Fibroblast of villous mesenchyme (primary cell): ENCODE results near the gene ADIG. TPM values are rescaled to one million over a fixed set of nuclear protein-coding genes. Genes with fewer than 3 reads are reported as not detected.
A peak's percentile ranks its signal among the peaks of the same experiment; 100 is the strongest.

Experiments used
- DNase-seq: peaks from one replicate; pipeline ENCODE4 v3.0.0-alpha.2; 2010; ENCODE audit warnings: low read depth
- H3K4me3 ChIP-seq: 2 replicates; pipeline ENCODE4 v1.5.1; 2011; ENCODE audit warnings: low read depth, mild to moderate bottlenecking, low read length
- CTCF ChIP-seq: IDR thresholded peaks from 2 replicates; pipeline ENCODE4 v1.5.1; 2012; ENCODE audit warnings: low read depth, mild to moderate bottlenecking, low read length; ENCODE audit not compliant: insufficient read depth
- total RNA-seq: library from RNA; depleted of rRNA; stranded (reverse); fragments of >200 nt; gene quantifications from 2 replicates; pipeline ENCODE4 v1.2.3, GENCODE V29; 2012

The ADIG gene
- total RNA-seq, 1 donor, result not detected

- DNase-seq, result no peak
- peak; percentile 12 for TF ChIP-seq CTCF
- H3K4me3 ChIP-seq, result no peak within 1 kb of the TSS
These were observed 20.5 kb downstream of the ADIG start, which contains the start of gene ARHGAP40 for GRCh38 chr20:38601216-38602184. Gene ARHGAP40 (plus strand): TSS chr20:38601809.

- no peak for DNase-seq
- no peak for TF ChIP-seq CTCF
- H3K4me3 ChIP-seq, result no peak overlapping the region
These were observed 21.2 kb downstream of the ADIG start for GRCh38 chr20:38602185-38602581.

DNA sequence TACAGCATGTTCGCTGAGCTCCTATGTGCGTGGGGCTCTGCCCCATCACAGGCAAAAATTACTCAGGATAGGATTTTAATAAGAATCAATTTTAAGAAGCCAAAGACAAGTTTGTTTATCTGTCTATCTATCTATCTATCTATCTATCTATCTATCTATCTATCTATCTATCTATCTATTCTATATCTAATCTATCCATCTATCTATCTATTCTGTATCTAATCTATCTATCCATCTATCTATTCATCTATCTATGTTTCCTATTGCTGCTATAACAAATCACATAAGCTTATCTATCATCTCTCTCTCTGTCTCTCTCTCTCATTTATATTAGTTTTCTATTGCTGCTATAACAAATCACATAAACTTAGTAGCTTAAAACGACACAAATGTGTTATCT lies 22.3 kb downstream of the ADIG start:
- DNase-seq, result no peak
- H3K4me3 ChIP-seq, result no peak overlapping the region
- TF ChIP-seq CTCF, result no peak

DNA sequence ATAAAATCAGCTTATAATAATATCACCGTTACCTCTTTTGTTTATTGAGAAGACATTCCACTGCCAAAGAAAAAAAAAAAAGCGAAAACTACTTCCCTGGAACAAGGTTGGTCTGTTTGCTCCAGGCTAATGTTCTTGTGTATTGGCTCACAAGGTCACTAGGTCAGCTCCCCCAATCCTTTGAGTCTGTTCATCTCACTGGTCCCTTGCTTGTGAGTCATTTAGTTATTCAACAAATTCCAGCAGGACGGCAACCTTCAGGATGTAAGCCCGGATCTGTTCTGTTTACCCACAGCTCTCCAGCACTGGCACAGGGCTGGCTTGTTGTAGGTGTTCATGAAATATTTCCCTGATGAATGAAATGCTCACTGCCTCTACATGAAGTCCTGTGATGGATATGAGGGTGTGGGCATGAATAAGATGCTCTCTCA lies 23.9 kb downstream of the ADIG start:
- H3K4me3 ChIP-seq, result no peak overlapping the region
- peak; percentile 11 for DNase-seq
- no peak for TF ChIP-seq CTCF

DNA sequence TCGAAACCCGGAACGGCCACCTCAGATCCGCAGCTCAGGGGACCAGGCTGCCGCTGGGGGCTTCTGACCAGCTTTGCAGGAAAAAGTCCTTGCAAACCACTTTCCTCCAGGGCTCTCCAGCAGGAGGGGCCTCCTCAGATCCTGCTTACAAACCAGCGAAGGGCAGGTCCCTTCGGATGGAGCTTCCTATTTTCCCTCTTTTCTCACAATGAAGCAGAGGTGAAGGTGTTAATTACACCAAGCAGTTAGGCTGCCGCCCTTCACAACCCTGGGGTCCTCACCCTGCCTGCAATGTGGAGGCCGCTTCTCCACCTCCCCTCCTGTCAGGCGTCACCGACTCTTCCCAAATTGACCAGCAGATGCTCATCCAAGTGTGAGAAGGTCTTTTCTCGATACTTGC lies 26.4 kb downstream of the ADIG start:
- no peak overlapping the region for H3K4me3 ChIP-seq
- TF ChIP-seq CTCF, result no peak
- no peak for DNase-seq

DNA sequence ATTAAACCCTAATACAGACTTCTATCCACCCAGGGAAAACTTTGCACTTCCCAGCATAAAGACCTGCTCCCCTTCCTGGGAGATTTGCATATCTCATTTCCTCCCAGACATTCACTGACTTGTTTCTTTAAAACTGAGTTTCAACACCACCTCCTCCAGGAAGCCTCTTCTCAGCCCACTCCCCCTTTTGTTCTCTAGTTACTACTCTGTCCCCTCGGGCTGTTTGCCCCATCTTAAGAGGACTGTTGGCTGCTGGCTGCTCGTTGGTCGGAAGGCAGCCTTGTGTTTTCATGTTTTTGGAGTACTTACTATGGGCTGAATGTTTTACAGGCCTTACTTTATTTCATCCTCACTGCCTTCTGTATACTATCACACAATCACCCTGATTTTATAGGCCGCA lies 27.2 kb downstream of the ADIG start:
- H3K4me3 ChIP-seq, result no peak overlapping the region
- DNase-seq, result no peak
- TF ChIP-seq CTCF, result no peak

- no peak for TF ChIP-seq CTCF
- DNase-seq, result no peak
These were observed 28.8 kb downstream of the ADIG start for GRCh38 chr20:38609815-38610214.

More at GRCh38 chr20:38609815-38610214, 28.8 kb downstream of the ADIG start:
- no peak overlapping the region for H3K4me3 ChIP-seq
